ENCODE measurements around the gene OR7A5. TPM values are rescaled to one million over a fixed set of nuclear protein-coding genes. Genes with fewer than 3 reads are reported as not detected.
"Not testable (repeated sequence)": the region's sequence is repeated elsewhere in the genome, so short reads cannot be mapped to it uniquely, and the experiment has no call there.

Gene OR7A5
- total RNA-seq, 1 experiment from 2014 or later = not detected

- Histone ChIP-seq H2AFZ (ENCODE audit: low read length) (no peak overlapping the region), H4K20me1 (ENCODE audit: control insufficient read depth, insufficient read depth, insufficient read length) (no peaks in the 10 kb centered on the region), H3K56ac (ENCODE audit: insufficient read length, low read depth, low read length) (no peak overlapping the region), H2BK5ac (ENCODE audit: insufficient read length, low read length) (no peak overlapping the region), H2AK5ac (ENCODE audit: insufficient read length, low read length) (no peak overlapping the region), H3K4me2 (ENCODE audit: insufficient read depth, insufficient read length, low read length) (no peak overlapping the region), H3K4me1 (ENCODE audit: insufficient read depth, low read length) (no peaks in the 10 kb centered on the region; the same call in 1 of the 2 replicates), H3K14ac (ENCODE audit: insufficient read depth, low read length) (no peak overlapping the region), H3K79me2 (ENCODE audit: insufficient read depth, low read length) (no peaks in the 10 kb centered on the region), H3K18ac (ENCODE audit: insufficient read length, low read depth, low read length) (no peak overlapping the region), H3K9me3 (ENCODE audit: control insufficient read depth, low read depth, low read length) (no peaks in the 10 kb centered on the region), H3K23ac (ENCODE audit: insufficient read length, low read depth, low read length) (no peak overlapping the region), H3K27ac (ENCODE audit: insufficient read length, low read depth, low read length) (no peak overlapping the region), H3K9ac (ENCODE audit: extremely low read depth, insufficient read length, low read length) (no peak overlapping the region), H3K23me2 (ENCODE audit: insufficient read length, low read depth, low read length, poor library complexity, severe bottlenecking) (peaks cover 12% of the 10 kb centered on the region), H3T11ph (ENCODE audit: low read length) (no peak overlapping the region), H3K79me1 (ENCODE audit: insufficient read depth, low read depth, low read length, poor library complexity, severe bottlenecking) (no peaks in the 10 kb centered on the region), H4K91ac (ENCODE audit: insufficient read length, low read depth, low read length) (no peak overlapping the region), H4K8ac (replicated peaks; ENCODE audit: insufficient read length, low read depth, low read length) (no peak overlapping the region), H2BK120ac (ENCODE audit: low read depth, low read length, poor library complexity, severe bottlenecking) (no peak overlapping the region), H3K27me3 (ENCODE audit: insufficient read depth, low read length) (no peaks in the 10 kb centered on the region), H2BK12ac (ENCODE audit: insufficient read length, low read depth, low read length) (no peak overlapping the region), H3K4ac (ENCODE audit: low read depth, low read length) (no peak overlapping the region), H2BK15ac (ENCODE audit: low read depth, low read length) (no peak overlapping the region), H4K5ac (ENCODE audit: insufficient read length, low read depth, low read length) (no peak overlapping the region), H2BK20ac (ENCODE audit: low read depth, low read length, poor library complexity, severe bottlenecking) (no peak overlapping the region)
- peaks cover 22% of the 10 kb centered on the region for H3K27me3 Mint-ChIP-seq (ENCODE audit: low read depth)
- peaks cover 5 to 64% of the 10 kb centered on the region in 2 experiments; a peak in 4 of 5 replicates for H3K9me3 Mint-ChIP-seq
- peaks cover 6 to 7% of the 10 kb centered on the region in 2 experiments; a peak in 3 of 4 replicates for H3K4me1 Mint-ChIP-seq
- no CpG with 5 or more reads among the region's 5 CpGs for WGBS (ENCODE audit: extremely low coverage, insufficient read length, low lambda C conversion rate)
- DNase-seq = peak; percentile 4
- H3K4me3 Mint-ChIP-seq = no peak overlapping the region
- H3K36me3 Mint-ChIP-seq (ENCODE audit: insufficient read depth in 1 of 3, low read depth in 3 of 3) = no peaks in the 10 kb centered on the region
- no peak for TF ChIP-seq CTCF (conservative IDR thresholded peaks at IDR 0.05)
- H3K27ac Mint-ChIP-seq = no peak overlapping the region; a peak in 1 of 7 replicates
Observed at GRCh38 chr19:14779151-14779550, 55.8 kb downstream of the OR7A5 start.

GRCh38 chr19:14778110-14778845 is 56.7 kb downstream of the OR7A5 start, which contains the start of gene ADGRE2:
Gene ADGRE2 (minus strand): TSS chr19:14778560. CDS start chr19:14776756, 1,804 bp downstream.
- not testable (repeated sequence) for H3K27ac ChIP-seq (ENCODE audit: insufficient read length, low read depth, low read length); H2BK12ac ChIP-seq (ENCODE audit: insufficient read length, low read depth, low read length); H4K5ac ChIP-seq (ENCODE audit: insufficient read length, low read depth, low read length); H3K14ac ChIP-seq (ENCODE audit: insufficient read depth, low read length); H4K91ac ChIP-seq (ENCODE audit: insufficient read length, low read depth, low read length); H3K4me1 ChIP-seq (ENCODE audit: insufficient read depth, low read length); H2AK5ac ChIP-seq (ENCODE audit: insufficient read length, low read length); H3K27ac Mint-ChIP-seq; H3K56ac ChIP-seq (ENCODE audit: insufficient read length, low read depth, low read length); H3K79me1 ChIP-seq (ENCODE audit: insufficient read depth, low read depth, low read length, poor library complexity, severe bottlenecking); H3K4me1 Mint-ChIP-seq; H3K79me2 ChIP-seq (ENCODE audit: insufficient read depth, low read length); H2BK15ac ChIP-seq (ENCODE audit: low read depth, low read length); H2BK120ac ChIP-seq (ENCODE audit: low read depth, low read length, poor library complexity, severe bottlenecking); H4K8ac ChIP-seq (replicated peaks; ENCODE audit: insufficient read length, low read depth, low read length); H2BK5ac ChIP-seq (ENCODE audit: insufficient read length, low read length); H4K20me1 ChIP-seq (ENCODE audit: control insufficient read depth, insufficient read depth, insufficient read length); H3T11ph ChIP-seq (ENCODE audit: low read length); H3K36me3 Mint-ChIP-seq (ENCODE audit: insufficient read depth in 1 of 3, low read depth in 3 of 3); H3K9me3 ChIP-seq (ENCODE audit: control insufficient read depth, low read depth, low read length); H3K18ac ChIP-seq (ENCODE audit: insufficient read length, low read depth, low read length); H2BK20ac ChIP-seq (ENCODE audit: low read depth, low read length, poor library complexity, severe bottlenecking); H3K9ac ChIP-seq (ENCODE audit: extremely low read depth, insufficient read length, low read length); H3K23ac ChIP-seq (ENCODE audit: insufficient read length, low read depth, low read length); H3K4me2 ChIP-seq (ENCODE audit: insufficient read depth, insufficient read length, low read length); H2AFZ ChIP-seq (ENCODE audit: low read length); H3K27me3 ChIP-seq (ENCODE audit: insufficient read depth, low read length); H3K4ac ChIP-seq (ENCODE audit: low read depth, low read length)
- DNase-seq = peak; percentile 10
- Mint-ChIP-seq H3K9me3 (peaks cover 5 to 67% of the 10 kb centered on the region in 2 experiments; a peak in 4 of 5 replicates), H3K4me3 (peak within 1 kb of the TSS in 1 of 2 experiments; percentile 58; a peak in 2 of 5 replicates), H3K27me3 (ENCODE audit: low read depth) (peaks cover 22% of the 10 kb centered on the region)
- WGBS (ENCODE audit: extremely low coverage, insufficient read length, low lambda C conversion rate) = no CpG with 5 or more reads among the region's 12 CpGs
- H3K23me2 ChIP-seq (ENCODE audit: insufficient read length, low read depth, low read length, poor library complexity, severe bottlenecking) = peaks cover 12% of the 10 kb centered on the region

Data from H9 (cell line).